HEK293T (cell line): Measurements from ENCODE around the gene KRTAP3-2.

Experiments
- BHLHE40 ChIP-seq: fragments of 450-650 bp; IDR thresholded peaks from 2 replicates; pipeline ENCODE4 v1.6.1; 2016; ENCODE audit warnings: mild to moderate bottlenecking, moderate library complexity, borderline replicate concordance
- FOXA1 ChIP-seq: fragments of 450-650 bp; IDR thresholded peaks from 2 replicates; pipeline ENCODE4 v1.6.1; 2016; ENCODE audit warnings: mild to moderate bottlenecking
- FOXK2 ChIP-seq: fragments of 450-650 bp; IDR thresholded peaks from 2 replicates; pipeline ENCODE4 v1.6.1; 2016; ENCODE audit warnings: mild to moderate bottlenecking
- FOXM1 ChIP-seq: fragments of 450-650 bp; IDR thresholded peaks from 2 replicates; pipeline ENCODE4 v1.6.1; 2017; ENCODE audit warnings: mild to moderate bottlenecking, borderline replicate concordance
- L3MBTL2 ChIP-seq: fragments of 450-650 bp; conservative IDR thresholded peaks from 2 replicates; pipeline ENCODE4 v1.6.1; 2016; ENCODE audit warnings: mild to moderate bottlenecking
- NFRKB ChIP-seq: fragments of 450-650 bp; IDR thresholded peaks from 2 replicates; pipeline ENCODE4 v1.6.1; 2016; ENCODE audit warnings: mild to moderate bottlenecking, moderate library complexity
- PKNOX1 ChIP-seq: fragments of 450-650 bp; IDR thresholded peaks from 2 replicates; pipeline ENCODE4 v1.6.1; 2016
- SP1 ChIP-seq: fragments of 450-650 bp; IDR thresholded peaks from 2 replicates; pipeline ENCODE4 v1.6.1; 2017
- SUZ12 ChIP-seq: fragments of 450-650 bp; IDR thresholded peaks from 2 replicates; pipeline ENCODE4 v1.6.1; 2016; ENCODE audit warnings: mild to moderate bottlenecking
- TARDBP ChIP-seq: fragments of 450-650 bp; IDR thresholded peaks from 2 replicates; pipeline ENCODE4 v1.6.1; 2016

- no peak for TF ChIP-seq TARDBP
- TF ChIP-seq SUZ12 = no peak
- TF ChIP-seq PKNOX1 = no peak
- no peak for TF ChIP-seq BHLHE40
- TF ChIP-seq SP1 = no peak
- TF ChIP-seq L3MBTL2 = no peak
- no peak for TF ChIP-seq FOXM1
- no peak for TF ChIP-seq NFRKB
- no peak for TF ChIP-seq FOXA1
- no peak for TF ChIP-seq FOXK2
These were observed 7.0 kb downstream of the KRTAP3-2 start for GRCh38 chr17:40992666-40993065.
